ENCODE results near the gene VPS29. TPM values are rescaled to one million over a fixed set of nuclear protein-coding genes. Genes with fewer than 3 reads are reported as not detected.

VPS29 gene
- 80.8 and 125 TPM in 2 replicates for total RNA-seq

DNA sequence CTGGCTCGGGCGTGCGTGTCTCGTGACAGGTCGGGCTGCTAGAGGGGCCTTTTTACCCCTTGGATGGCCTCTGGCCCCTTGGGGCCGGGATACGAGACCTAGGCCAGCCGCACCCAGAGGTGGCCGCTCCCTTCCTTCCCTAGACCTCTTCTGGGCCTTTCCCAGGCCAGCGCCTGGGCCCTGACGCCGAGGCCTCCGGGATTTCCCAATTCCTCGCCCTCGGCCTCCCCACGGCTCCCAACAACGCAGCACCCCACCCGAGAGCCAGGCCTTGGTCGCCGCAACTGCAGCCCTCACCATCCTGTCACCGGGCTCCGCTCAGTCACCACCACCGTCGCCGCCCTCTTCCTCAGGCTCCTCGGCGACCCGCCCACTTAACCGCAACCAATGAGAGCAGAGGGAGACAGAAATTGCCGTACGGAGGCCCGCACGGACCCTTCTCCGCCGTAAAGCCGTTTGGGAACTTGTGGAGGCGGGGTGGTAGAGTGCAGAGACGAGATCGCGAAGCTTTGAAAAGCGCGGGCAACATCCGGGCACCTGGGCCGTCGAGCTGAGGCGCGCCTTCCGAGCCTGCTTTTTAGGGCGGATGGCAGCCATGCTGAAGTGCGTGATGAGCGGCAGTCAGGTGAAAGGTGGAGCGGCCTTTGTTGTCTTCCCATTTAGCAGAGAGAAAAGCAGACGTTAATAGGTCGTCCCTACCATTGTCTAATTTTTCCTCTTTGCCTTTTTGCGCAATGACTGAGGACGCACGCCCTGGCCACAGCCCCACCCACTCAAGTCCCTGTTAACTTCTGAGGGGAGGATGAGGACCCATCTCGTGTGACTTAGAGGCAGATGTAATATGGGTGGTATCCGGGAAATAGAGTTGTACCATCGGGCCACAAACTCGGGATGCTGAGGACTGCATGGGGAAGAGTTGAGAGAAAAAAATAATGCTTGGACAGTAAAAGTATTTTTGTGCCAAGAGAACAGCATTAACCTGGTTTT lies at the start of gene VPS29, which contains the start of gene RAD9B:
VPS29 (minus strand) TSS at position 360 of the 987 bp plus-strand sequence; CDS start at position 300, 60 bp downstream.
RAD9B (plus strand) TSS at position 580 of the 987 bp plus-strand sequence; CDS start at position 587, 7 bp downstream.
- DNase-seq (ENCODE audit: low read depth): peak; percentile 94

DNA sequence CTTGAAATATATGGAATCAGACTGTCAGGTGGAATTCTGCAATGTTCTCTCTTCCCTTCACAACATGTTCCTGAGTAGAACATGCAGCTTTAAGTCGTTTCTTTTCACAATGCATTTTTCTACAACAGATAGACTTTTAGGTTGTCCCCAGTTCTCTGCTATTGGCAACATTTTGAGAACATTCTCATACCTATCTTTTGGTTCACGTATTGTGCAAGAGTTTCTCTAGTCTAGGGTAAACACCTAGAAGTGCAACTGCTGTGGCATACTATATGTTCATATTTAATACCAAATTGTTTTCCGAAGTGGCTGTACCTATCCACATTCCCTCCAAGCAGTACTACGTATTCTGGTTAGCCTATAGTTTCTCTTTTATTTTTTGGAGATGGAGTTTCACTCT lies 49.1 kb upstream of the VPS29 start:
- no peak for DNase-seq (ENCODE audit: low read depth)

DNA sequence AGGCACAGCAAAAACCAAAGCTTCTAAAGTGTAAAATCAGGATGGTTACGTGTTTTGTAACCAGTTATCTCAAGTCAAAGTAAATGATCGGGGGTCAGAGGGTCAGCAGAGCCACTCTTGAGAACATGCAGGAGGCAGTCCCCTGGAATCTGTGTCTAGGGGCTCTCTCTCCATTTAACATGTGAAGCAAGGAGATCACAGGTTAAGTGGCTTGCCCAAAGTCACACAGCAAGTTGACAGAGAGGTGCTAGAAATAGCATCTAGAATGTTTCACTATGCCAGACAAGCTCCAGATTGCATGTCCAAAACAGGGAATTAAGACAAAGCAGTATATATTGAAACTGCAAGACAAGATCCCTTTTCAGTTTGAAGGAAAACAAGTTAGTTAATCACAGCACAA lies 47.8 kb upstream of the VPS29 start:
- DNase-seq (ENCODE audit: low read depth): no peak

DNA sequence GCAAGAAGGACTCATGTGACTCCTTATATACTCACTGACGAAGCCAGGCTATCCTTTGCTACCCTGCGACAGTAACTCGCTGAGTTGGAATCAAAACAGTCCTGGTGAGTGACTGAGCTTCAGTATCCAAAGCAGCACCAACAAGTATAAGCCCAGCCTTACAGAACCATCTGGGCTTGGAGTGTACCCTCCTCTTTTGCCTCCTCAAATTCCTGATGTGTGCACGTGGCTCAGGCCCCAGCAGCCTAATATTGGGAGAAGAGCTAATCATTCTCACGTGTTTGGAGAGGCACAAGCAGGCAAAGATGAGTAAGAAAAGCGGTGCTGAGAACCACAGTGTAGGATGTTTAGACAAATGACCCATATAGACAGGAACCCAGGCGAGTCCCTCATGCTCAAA lies 46.8 kb upstream of the VPS29 start:
- DNase-seq (ENCODE audit: low read depth): no peak

DNA sequence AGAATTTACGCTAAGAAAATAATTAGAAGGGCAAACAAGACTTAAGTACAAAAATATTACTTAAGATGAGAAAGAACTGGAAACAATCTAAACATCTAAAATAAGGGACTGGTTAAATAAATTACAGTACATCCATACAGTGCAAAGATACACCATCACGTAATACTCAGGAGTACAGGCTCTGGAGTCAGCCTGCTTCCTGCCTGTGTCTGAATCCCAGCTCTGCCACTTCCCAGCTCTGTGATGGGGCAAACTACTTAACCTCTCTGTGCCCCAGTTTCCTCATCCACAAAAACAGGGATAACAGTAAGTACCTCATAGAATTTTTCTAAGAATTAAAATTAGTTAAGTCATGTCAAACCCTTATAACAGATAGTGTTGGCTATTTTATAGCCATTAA lies 45.2 kb upstream of the VPS29 start:
- DNase-seq (ENCODE audit: low read depth): no peak

DNA sequence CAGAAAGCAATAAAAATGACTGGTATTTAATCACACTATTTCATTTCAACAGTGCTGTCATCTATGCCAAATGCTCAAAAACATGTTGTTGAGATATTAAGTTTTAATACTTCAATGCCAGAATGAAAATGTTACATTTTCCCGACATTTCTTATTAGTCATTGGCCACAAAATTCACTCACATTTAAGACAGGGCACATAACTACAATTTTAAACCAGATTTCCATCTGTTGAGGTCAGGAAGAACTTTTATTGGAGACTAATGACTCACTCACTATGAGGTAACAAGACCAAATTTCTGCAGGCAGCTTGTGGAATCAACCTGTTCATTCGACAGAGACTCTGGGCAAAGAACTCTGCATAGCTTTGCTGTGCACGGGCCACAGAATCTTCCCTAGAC lies 44.4 kb upstream of the VPS29 start:
- peak; percentile 90 for DNase-seq (ENCODE audit: low read depth)

DNA sequence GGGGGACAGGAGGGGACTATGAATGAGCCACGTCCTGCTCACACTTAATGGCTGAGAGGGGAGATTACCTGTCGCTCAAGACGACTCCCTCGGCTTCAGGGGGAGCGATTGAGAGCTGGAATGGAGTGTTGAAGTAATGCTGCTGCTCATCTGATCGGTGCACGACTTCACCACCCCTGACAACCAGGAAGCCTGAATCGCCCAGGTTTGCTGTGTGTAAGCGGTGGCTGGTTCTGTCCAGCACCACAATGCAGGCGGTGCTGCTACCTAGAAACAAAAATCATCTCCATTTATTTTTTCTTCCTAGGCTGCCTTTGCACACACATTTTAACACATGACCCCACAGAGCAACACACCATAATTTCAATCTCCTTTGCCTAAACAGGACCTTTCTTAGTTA lies 43.9 kb upstream of the VPS29 start:
- no peak for DNase-seq (ENCODE audit: low read depth)

DNA sequence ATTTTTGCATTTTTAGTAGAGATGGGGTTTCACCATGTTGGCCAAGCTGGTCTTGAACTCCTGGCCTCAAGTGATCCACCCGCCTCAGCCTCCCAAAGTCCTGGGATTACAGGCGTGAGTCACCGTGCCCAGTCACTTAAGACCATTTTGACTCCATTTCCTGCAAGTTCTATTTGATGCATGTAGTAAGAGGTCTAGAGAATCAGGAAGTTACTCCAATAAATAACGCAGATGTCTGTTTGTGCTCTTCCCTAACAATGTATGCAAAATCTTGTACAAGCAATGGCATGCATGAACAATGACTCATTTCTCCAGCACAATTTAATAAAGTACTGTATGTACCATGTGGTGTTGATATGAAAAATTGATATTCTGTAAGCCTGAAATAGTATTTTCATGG lies 43.3 kb upstream of the VPS29 start:
- DNase-seq (ENCODE audit: low read depth): peak; percentile 70

DNA sequence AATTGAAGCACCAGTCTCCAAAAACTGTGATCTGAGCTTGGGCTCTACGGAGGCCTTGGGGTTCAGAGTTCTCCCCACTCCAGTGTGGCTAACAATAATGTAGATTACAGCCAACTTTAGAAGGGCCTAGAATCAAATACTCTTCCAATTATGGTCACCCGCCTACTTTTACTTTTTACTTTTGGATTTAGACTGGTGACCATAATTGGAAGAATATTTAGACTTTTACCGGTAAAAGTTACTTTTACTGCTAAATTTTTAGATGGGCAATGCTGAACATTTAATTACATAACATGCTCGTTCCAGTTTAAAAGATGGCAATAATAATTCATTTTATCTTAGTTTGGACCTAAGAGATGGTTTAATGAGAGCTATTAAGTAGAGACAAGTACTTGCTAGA lies 42.1 kb upstream of the VPS29 start:
- DNase-seq (ENCODE audit: low read depth): no peak

DNA sequence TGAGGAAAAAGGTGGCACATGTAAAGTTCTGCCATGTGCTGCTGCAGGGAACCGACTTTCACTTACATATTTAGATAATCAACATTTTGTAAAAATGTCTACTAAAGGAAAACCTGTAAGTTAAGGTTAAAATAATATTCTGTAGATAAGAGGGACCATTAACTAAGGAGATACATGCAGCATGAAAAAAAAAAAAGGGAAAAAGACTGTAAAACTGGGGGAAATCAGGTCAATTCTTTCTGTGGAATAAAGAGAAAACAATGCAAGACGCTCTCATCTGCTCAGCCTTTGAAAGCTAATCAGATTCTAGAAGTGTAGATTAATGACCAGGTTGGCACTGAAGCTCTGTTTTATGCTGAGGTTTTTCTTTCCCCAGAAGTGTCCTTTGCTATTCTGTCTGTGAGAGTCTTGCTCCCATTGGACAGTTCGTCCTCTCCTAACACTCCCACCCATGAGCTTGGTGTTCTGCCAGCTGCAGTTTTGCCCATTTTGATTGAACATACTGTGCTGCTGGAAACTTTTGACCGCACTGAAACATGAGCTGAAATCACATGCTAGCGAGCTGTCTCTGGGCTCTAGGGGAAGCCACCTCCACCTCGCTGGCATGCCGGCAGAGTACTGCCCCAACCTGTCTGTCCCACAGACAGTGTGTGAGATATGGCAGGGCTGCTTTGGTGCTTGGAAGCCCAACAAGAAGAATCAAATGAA lies 41.5 kb upstream of the VPS29 start:
- DNase-seq (ENCODE audit: low read depth): peak; percentile 90

DNA sequence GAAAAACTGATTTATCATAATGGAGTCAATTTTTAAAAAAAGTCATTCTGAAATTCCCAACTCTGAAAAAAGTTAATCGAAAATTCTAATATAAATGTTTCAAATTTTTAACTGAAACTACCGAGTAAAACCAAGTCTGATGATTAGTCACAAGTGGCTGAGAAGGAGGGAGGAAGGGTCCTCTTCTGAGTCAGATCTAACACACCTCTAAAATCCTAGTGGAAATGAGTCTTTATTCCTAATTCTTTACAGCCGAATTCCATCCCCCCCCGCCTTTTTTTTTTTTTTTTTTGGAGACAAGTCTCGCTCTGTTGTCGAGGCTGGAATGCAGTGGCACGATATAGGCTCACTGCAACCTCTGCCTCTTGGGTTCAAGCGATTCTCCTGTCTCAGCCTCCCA lies 38.1 kb upstream of the VPS29 start:
- peak; percentile 41 for DNase-seq (ENCODE audit: low read depth)

DNA sequence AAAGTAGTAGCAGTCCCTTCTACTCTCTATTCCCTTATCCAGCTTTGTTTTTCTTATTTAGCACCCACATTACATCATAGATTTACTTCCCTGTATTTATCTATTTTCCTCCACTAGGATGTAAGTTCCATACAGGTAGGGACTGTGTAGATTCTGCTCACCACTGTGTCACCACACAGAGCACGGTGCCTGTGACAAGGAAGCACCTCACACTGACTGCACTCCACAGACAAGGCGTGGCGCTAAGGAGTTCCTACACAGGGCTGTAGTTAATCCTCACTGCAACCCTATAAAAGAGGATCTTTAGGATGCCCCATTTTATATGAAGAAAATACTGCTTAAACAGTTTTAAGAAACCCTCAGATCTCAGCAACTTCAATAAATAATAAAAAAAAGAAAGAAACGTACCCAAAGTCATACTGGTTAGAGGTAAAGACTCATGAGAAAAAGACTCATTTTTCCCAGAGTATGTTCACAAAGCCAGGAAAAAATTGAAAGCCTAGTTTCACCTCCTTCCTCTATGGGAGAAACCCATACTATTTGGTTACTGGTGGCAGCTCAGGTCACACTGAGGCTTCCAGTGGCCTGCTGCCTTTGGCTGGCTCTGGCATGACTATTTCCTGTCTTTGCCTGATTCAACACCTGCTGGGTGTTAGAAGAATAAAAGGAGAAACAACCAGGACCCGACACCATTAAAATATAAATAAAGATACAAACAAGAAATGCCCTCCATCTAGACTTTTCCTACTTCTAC lies 37.1 kb upstream of the VPS29 start:
- no peak for DNase-seq (ENCODE audit: low read depth)

DNA sequence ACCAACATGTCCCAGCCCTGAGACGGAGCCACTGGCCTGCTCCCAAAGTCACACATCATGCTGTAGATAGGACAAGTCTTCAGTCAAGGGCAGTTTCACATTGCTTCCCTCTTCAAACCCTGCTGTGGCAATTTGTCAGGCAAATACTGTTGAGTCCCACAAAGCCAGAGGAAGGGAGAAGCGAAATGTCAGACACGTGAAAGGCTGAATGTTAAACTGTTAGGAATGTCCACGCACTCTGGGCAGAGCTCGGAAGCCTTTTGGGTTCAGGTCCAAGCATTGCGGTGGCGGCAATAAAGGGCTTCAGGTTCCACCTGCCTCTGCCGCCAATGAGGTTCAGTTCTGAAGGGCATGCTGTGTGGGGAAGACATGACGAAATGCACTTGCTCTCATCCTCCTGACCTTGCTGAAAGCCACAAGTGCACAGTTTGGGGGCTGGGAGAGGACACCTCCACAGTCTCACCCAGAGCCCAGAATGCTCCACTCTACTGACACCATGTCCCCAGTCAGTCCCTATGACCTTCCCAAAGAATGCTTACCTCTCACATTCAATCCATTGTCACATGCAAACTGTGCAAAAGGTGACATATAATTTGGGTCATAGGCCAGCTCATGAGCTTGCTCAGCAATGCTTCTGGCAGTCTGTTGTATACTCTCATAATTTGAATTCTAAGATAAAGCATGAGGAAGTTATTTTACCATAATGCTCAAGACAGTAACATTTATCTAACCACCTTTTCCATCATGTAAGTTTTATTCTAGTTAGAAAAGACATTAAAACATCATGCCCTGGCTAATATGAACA lies 35.9 kb upstream of the VPS29 start:
- peak; percentile 92 for DNase-seq (ENCODE audit: low read depth)

DNA sequence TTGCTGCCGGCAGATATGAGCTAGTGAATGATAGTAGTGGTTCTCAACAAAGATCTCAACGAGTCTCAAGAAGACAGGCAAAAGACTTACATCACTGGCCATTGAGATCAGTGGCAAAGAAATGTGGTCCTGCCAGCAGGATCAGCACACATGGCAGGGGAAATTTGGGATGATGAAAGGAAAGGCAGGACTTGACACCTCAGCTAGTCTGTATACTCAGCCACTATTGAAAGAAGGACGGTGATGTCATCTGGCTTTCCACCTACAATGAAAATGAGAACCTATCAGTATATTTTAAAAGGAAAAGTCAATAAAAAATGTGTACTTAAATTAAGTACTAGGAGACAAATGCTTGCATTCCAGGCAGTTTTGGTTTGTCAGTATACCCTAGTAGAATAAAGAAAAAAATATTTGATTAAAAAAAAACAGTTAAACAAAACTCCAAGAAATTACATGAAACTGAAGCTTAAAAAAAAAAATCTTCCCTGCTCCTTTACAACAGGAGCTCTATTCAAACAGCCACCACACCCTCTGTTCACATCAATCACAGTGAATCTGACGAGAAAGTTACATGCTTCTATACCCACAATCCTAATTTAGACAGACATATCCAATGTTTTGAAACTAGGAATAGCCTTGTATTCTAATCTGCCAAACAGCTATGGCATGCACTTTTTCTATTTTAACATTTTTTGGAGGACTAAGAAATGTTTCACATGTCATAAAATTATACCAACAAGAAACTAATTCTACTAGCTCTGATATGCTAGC lies 35.1 kb upstream of the VPS29 start:
- DNase-seq (ENCODE audit: low read depth): no peak

DNA sequence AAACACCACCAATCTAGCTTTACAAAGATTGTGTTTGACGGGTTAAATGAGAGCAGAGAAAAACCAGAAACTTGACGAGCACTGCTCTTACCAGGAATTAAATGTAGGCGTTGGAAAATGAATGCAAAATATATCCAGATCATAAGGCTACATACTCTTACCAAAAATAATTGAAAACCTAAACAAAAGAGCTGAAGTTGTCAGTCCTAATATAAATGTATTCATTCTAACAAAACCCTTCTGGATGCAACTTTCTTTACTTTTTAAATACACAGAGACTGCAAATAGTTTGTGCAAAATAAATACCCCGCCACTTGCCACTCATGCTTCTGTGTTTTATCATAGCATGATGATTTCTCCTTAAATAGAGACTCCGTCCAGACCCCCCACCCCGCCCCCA lies 32.9 kb upstream of the VPS29 start:
- no peak for DNase-seq (ENCODE audit: low read depth)

DNA sequence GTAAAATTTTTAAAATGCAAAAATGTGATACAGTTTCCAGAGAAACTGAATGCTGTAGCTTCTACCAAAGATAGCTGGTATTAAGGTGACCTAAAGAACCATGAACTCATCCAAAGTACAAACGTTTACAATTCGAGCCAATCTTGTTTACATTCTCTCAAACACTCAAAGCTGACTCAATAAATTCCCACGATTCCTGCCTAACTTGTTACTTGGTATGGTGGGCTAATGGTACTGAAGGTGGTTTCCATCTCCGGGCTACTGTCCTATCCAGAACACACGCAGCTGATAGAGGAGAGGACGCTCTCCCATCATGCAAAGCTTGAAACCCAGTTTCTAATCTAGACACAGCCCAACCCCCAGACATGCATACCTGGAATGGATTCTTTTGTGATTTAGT lies 31.7 kb upstream of the VPS29 start:
- no peak for DNase-seq (ENCODE audit: low read depth)

DNA sequence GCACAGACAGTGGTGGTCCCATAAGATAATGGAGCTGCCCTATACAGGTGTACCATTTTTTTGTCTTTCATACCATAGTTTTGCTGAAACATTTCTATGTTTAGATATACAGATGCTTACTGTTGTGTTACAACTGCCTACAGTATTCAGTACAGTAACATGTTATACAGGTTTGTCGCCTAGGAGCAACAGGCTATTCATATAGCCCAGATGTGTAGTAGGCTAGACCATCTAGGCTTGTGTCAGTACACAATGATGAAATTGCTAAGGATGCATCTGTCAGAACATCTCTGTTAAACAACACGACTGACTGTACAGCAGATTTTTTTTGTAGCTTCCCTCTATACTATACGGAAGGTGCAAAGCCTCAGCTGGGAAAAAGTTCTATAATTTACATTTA lies 30.7 kb upstream of the VPS29 start:
- DNase-seq (ENCODE audit: low read depth): no peak

DNA sequence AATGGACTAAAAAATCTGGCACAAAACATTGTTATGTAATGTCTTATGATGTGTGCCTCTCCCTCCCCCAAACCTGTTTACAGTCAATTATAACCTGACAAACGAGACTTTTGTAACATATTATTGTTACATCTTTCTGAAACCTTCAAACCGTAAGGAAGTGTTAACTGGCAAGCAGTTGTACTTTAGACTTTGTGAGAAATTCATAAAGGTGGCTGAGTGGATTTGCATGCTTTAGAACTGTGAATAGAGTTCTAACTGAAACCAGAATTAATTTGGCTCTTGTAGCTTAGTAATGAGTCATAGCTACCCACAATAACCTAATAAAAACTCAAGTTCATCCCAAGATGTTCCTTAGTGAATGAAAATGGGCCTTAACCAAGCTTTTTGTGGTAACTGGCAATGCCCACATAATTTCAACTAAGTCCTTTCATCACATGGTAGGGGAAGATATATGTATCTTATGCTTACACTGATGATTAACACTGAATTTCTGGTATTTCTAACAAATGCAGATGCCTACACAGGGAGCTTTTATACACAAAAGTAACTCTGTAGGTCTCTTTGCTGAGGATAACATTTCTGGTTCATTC lies 29.9 kb upstream of the VPS29 start:
- peak; percentile 91 for DNase-seq (ENCODE audit: low read depth)

DNA sequence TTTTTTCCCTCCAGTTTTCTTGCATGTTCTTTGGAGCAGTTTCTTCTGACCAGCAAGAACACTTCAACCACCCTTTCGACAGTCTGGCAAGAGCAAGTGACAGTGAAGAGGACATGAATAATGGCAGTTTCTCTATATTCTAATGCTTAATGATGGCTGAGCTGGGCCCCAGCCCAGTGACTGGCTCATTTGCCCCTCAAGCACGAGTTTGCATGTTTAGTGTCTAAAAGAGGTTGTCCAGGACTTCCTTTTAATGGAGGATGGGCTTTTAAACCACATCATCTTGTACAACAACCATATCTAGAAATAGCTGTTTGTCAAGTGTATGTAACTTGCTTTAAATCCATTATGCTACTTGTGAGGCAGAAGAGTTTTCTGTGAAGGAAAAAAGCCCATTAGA lies 28.6 kb upstream of the VPS29 start:
- no peak for DNase-seq (ENCODE audit: low read depth)

DNA sequence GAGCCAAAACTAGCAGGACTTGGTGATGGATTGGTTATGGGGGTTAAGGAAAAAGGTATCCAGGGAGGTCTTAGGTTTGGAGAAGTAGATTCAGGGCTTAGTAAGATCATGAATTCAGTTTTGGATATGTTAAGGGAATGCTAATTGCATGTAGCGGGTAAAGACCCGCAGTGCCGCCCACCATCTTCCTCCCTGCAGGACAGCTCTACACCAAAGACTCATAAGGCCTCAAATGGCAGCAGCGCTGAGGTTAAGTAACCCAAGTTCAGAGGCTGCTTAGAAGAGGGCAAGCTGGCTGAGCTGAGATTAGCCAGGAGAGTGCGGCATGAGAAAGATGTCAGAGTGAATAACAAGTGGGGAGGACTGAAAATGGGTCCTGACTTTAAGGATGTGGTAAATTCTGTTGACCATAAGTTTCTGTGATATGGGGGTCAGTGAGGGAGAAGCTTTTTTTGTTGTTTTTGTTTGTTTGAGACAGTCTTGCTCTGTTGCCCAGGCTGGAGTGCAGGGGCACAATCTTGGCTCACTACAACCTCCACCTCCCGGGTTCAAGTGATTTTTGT lies 26.4 kb upstream of the VPS29 start:
- no peak for DNase-seq (ENCODE audit: low read depth)
